HepG2 (cell line): Measurements from ENCODE around the gene STK38L. TPM values are rescaled to one million over a fixed set of nuclear protein-coding genes. Genes with fewer than 3 reads are reported as not detected.

Experiments used
- BRD4 ChIP-seq: sonication (generic); formaldehyde crosslinking; IDR thresholded peaks from 2 replicates; pipeline ENCODE4 v1.4.0; 2020; ENCODE audit warnings: missing genetic modification reagents
- FOXC1 ChIP-seq: sonication (generic); formaldehyde crosslinking; IDR thresholded peaks from 2 replicates; pipeline ENCODE4 v1.8.0; 2022; ENCODE audit warnings: mild to moderate bottlenecking, missing genetic modification reagents, borderline replicate concordance
- IRF2 ChIP-seq: IDR thresholded peaks from 2 replicates; pipeline ENCODE4 v1.6.1; 2018; ENCODE audit warnings: missing genetic modification reagents, missing compliant biosample characterization
- KLF9 ChIP-seq: IDR thresholded peaks from 2 replicates; pipeline ENCODE4 v1.6.1; 2016; ENCODE audit warnings: low read depth
- NKX3-1 ChIP-seq: sonication (generic); formaldehyde crosslinking; IDR thresholded peaks from 2 replicates; pipeline ENCODE4 v1.5.0; 2020; ENCODE audit warnings: missing genetic modification reagents
- NR2F2 ChIP-seq: IDR thresholded peaks from 2 replicates; pipeline ENCODE4 v1.6.1; 2012; ENCODE audit warnings: low read depth, inconsistent platforms, borderline replicate concordance
- REXO4 ChIP-seq: sonication (generic); formaldehyde crosslinking; IDR thresholded peaks from 2 replicates; pipeline ENCODE4 v1.8.0; 2022; ENCODE audit warnings: missing genetic modification reagents, mild to moderate bottlenecking, borderline replicate concordance
- SMAD3 ChIP-seq: sonication (generic); formaldehyde crosslinking; IDR thresholded peaks from 2 replicates; pipeline ENCODE4 v1.4.0; 2020; ENCODE audit warnings: missing genetic modification reagents
- TOE1 ChIP-seq: sonication (generic); formaldehyde crosslinking; IDR thresholded peaks from 2 replicates; pipeline ENCODE4 v1.4.0; 2020; ENCODE audit warnings: mild to moderate bottlenecking, missing genetic modification reagents
- TP53 ChIP-seq: sonication (generic); formaldehyde crosslinking; conservative IDR thresholded peaks from 2 replicates; pipeline ENCODE4 v1.4.0; 2020; ENCODE audit warnings: missing genetic modification reagents
- ZFYVE20 ChIP-seq: sonication (generic); formaldehyde crosslinking; IDR thresholded peaks from 2 replicates; pipeline ENCODE4 v1.8.0; 2023; ENCODE audit warnings: low read depth, mild to moderate bottlenecking, moderate library complexity, missing genetic modification reagents, borderline replicate concordance
- ZNF17 ChIP-seq: sonication (generic); formaldehyde crosslinking; IDR thresholded peaks from 2 replicates; pipeline ENCODE4 v1.5.0; 2020; ENCODE audit warnings: mild to moderate bottlenecking, missing genetic modification reagents
- ZNF20 ChIP-seq: sonication (generic); formaldehyde crosslinking; IDR thresholded peaks from 2 replicates; pipeline ENCODE4 v1.4.0; 2020; ENCODE audit warnings: mild to moderate bottlenecking, moderate library complexity, missing genetic modification reagents
- ZNF292 ChIP-seq: sonication (generic); formaldehyde crosslinking; IDR thresholded peaks from 2 replicates; pipeline ENCODE4 v1.8.1; 2022; ENCODE audit warnings: mild to moderate bottlenecking, low read depth, missing genetic modification reagents, borderline replicate concordance
- ZNF3 ChIP-seq: IDR thresholded peaks from 2 replicates; pipeline ENCODE4 v1.7.0; 2017; ENCODE audit warnings: inconsistent platforms
- ZNF431 ChIP-seq: sonication (generic); formaldehyde crosslinking; IDR thresholded peaks from 2 replicates; pipeline ENCODE4 v1.9.0; 2022; ENCODE audit warnings: missing genetic modification reagents, low read depth, mild to moderate bottlenecking, borderline replicate concordance
- ZNF530 ChIP-seq: sonication (generic); formaldehyde crosslinking; IDR thresholded peaks from 2 replicates; pipeline ENCODE4 v1.5.0; 2020; ENCODE audit warnings: low read depth, mild to moderate bottlenecking, missing genetic modification reagents
- ZNF563 ChIP-seq: sonication (generic); formaldehyde crosslinking; IDR thresholded peaks from 2 replicates; pipeline ENCODE4 v1.8.0; 2022; ENCODE audit warnings: mild to moderate bottlenecking, moderate library complexity, missing genetic modification reagents
- ZNF713 ChIP-seq: sonication (generic); formaldehyde crosslinking; IDR thresholded peaks from 2 replicates; pipeline ENCODE4 v1.4.0; 2020; ENCODE audit warnings: mild to moderate bottlenecking, missing genetic modification reagents
- polyA plus RNA-seq, 8 experiments: library from polyadenylated mRNA; depleted of rRNA in 3 of 8; stranded (reverse) in 7 of 8; unstranded in 1 of 8; fragments of >200 nt; fragmentation: Illumina TruSeq in 4 of 8; extraction: Trizol in 4 of 8; gene quantifications; 2 replicates each; pipeline versions ENCODE4 v1.2.1 to v1.2.3, GENCODE V29; 2011 to 2016; ENCODE audit warnings: low read depth in 4 of 8, missing spikeins in 1 of 8, mixed read lengths in 1 of 8; ENCODE audit not compliant: insufficient read depth in 1 of 8
- total RNA-seq, 5 experiments: library from RNA; depleted of rRNA; stranded (reverse); fragments of >200 nt; fragmentation: Illumina TruSeq; extraction: Trizol; gene quantifications; 2 replicates each; pipeline ENCODE4 v1.2.3, GENCODE V29; 2016; ENCODE audit warnings: low read depth in 1 of 5
- TF ChIP-seq, protein P1 (sequence below): sonication (generic); formaldehyde crosslinking; IDR thresholded peaks from 2 replicates; pipeline ENCODE4 v1.4.0; 2020; ENCODE audit warnings: mild to moderate bottlenecking, missing genetic modification reagents
- TF ChIP-seq, protein P2 (sequence below): IDR thresholded peaks from 2 replicates; pipeline ENCODE4 v1.6.1; 2018; ENCODE audit warnings: missing genetic modification reagents, mild to moderate bottlenecking, missing compliant biosample characterization
- TF ChIP-seq, protein P3 (sequence below): sonication (generic); formaldehyde crosslinking; conservative IDR thresholded peaks from 2 replicates; pipeline ENCODE4 v1.4.0; 2020; ENCODE audit warnings: missing genetic modification reagents
- TF ChIP-seq, protein P4 (sequence below): sonication (generic); formaldehyde crosslinking; IDR thresholded peaks from 2 replicates; pipeline ENCODE4 v1.4.0; 2020; ENCODE audit warnings: missing genetic modification reagents, borderline replicate concordance

The STK38L gene
- total and polyA plus RNA-seq, 2 of the 13 experiments (the other 11 are each of a cell fraction or from before 2014, with no cell fraction given) = 6.1 to 26.4 TPM

DNA sequence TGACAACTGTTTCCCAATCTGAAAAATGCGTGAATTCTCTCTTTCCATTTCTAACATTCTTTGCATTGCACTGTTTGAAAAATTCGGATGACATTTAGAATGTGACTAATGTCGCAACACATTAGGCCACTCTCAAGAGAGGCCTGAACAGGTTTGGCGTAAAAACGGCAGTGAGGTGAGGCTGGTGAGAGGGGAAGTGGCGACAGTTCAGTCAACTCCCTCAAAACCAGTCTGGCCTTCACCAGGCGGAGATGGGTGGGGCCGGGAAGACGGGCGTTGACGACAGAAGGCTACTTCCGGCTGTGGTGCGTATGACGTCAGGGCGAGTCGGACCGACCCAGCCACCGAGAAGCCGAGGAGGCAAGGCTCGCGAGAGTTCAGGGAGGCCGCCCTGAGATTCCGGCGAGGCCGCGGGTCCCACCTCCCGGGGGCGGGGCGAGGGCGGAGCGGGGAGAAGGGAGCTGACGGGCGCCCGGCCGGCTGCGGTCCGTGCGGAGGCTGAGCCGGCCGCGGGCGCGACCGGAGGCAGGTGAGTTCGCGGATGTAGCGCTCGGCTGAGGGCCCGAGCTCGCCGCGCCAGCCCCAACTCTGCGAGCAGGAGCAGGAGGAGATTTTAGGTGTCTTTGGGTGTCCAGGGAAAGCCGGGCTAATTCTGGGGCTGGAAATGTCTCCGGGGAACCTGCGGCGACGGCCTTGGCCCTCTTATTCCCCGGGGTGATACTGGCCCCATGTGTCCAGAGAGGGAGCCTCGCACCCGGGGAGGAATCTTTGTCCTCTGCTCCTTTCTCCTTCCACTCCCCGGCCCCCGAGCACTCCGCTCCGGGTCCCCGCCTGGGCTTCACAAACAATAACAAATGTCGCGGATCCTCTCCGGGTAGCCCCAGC lies at the start of gene STK38L (continued):
- TF ChIP-seq ZNF431 (CRISPR knock-in tag) = 0 out of 2 replicates have a peak, but pooled peaks have one; percentile 24
- TF ChIP-seq ZFYVE20 (CRISPR knock-in tag) = no peak
- TF ChIP-seq, protein P1, sequence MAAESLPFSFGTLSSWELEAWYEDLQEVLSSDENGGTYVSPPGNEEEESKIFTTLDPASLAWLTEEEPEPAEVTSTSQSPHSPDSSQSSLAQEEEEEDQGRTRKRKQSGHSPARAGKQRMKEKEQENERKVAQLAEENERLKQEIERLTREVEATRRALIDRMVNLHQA = no peak
- no peak for TF ChIP-seq TOE1 (CRISPR knock-in tag)
- TF ChIP-seq, protein P2, sequence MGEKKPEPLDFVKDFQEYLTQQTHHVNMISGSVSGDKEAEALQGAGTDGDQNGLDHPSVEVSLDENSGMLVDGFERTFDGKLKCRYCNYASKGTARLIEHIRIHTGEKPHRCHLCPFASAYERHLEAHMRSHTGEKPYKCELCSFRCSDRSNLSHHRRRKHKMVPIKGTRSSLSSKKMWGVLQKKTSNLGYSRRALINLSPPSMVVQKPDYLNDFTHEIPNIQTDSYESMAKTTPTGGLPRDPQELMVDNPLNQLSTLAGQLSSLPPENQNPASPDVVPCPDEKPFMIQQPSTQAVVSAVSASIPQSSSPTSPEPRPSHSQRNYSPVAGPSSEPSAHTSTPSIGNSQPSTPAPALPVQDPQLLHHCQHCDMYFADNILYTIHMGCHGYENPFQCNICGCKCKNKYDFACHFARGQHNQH (CRISPR knock-in tag) = peak; percentile 50
- peak; percentile 76 for TF ChIP-seq IRF2 (CRISPR knock-in tag)
- TF ChIP-seq ZNF292 (CRISPR knock-in tag) = no peak
- TF ChIP-seq NKX3-1 (CRISPR knock-in tag) = no peak
- TF ChIP-seq BRD4 (CRISPR knock-in tag) = peak; percentile 85; the same call in 1 of the 2 replicates
- 0 out of 2 replicates have a peak, but pooled peaks have one; percentile 15 for TF ChIP-seq ZNF563 (CRISPR knock-in tag)
- peak; percentile 57; the same call in 1 of the 2 replicates for TF ChIP-seq KLF9 (CRISPR knock-in tag)
- no peak for TF ChIP-seq ZNF17 (CRISPR knock-in tag)
- no peak; the same call in 1 of the 2 replicates for TF ChIP-seq TP53 (CRISPR knock-in tag)
- no peak for TF ChIP-seq REXO4 (CRISPR knock-in tag)
- 0 out of 2 replicates have a peak, but pooled peaks have one; percentile 77 for TF ChIP-seq ZNF713 (CRISPR knock-in tag)
- TF ChIP-seq SMAD3 (CRISPR knock-in tag) = 0 out of 2 replicates have a peak, but pooled peaks have one; percentile 4
- TF ChIP-seq, protein P3, sequence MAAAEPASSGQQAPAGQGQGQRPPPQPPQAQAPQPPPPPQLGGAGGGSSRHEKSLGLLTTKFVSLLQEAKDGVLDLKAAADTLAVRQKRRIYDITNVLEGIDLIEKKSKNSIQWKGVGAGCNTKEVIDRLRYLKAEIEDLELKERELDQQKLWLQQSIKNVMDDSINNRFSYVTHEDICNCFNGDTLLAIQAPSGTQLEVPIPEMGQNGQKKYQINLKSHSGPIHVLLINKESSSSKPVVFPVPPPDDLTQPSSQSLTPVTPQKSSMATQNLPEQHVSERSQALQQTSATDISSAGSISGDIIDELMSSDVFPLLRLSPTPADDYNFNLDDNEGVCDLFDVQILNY = 0 out of 2 replicates have a peak, but pooled peaks have one; percentile 37
- TF ChIP-seq ZNF3 (CRISPR knock-in tag) = no peak
- no peak for TF ChIP-seq ZNF530 (CRISPR knock-in tag)
- TF ChIP-seq, protein P4, sequence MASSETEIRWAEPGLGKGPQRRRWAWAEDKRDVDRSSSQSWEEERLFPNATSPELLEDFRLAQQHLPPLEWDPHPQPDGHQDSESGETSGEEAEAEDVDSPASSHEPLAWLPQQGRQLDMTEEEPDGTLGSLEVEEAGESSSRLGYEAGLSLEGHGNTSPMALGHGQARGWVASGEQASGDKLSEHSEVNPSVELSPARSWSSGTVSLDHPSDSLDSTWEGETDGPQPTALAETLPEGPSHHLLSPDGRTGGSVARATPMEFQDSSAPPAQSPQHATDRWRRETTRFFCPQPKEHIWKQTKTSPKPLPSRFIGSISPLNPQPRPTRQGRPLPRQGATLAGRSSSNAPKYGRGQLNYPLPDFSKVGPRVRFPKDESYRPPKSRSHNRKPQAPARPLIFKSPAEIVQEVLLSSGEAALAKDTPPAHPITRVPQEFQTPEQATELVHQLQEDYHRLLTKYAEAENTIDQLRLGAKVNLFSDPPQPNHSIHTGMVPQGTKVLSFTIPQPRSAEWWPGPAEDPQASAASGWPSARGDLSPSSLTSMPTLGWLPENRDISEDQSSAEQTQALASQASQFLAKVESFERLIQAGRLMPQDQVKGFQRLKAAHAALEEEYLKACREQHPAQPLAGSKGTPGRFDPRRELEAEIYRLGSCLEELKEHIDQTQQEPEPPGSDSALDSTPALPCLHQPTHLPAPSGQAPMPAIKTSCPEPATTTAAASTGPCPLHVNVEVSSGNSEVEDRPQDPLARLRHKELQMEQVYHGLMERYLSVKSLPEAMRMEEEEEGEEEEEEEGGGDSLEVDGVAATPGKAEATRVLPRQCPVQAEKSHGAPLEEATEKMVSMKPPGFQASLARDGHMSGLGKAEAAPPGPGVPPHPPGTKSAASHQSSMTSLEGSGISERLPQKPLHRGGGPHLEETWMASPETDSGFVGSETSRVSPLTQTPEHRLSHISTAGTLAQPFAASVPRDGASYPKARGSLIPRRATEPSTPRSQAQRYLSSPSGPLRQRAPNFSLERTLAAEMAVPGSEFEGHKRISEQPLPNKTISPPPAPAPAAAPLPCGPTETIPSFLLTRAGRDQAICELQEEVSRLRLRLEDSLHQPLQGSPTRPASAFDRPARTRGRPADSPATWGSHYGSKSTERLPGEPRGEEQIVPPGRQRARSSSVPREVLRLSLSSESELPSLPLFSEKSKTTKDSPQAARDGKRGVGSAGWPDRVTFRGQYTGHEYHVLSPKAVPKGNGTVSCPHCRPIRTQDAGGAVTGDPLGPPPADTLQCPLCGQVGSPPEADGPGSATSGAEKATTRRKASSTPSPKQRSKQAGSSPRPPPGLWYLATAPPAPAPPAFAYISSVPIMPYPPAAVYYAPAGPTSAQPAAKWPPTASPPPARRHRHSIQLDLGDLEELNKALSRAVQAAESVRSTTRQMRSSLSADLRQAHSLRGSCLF (CRISPR knock-in tag) = no peak
- TF ChIP-seq NR2F2 = no peak
- TF ChIP-seq ZNF20 = no peak
- TF ChIP-seq FOXC1 = peak; percentile 91
